HepG2 (cell line): ENCODE results near the gene RAC3. TPM values are rescaled to one million over a fixed set of nuclear protein-coding genes. Genes with fewer than 3 reads are reported as not detected.

Source experiments
- DPF2 ChIP-seq: sonication (generic); formaldehyde crosslinking; IDR thresholded peaks from 2 replicates; pipeline ENCODE4 v1.4.0; 2020; ENCODE audit warnings: mild to moderate bottlenecking, low read depth, missing genetic modification reagents, borderline replicate concordance
- IRX3 ChIP-seq: sonication (generic); formaldehyde crosslinking; IDR thresholded peaks from 2 replicates; pipeline ENCODE4 v1.8.1; 2023; ENCODE audit warnings: mild to moderate bottlenecking, low read depth, missing genetic modification reagents, borderline replicate concordance
- MIER3 ChIP-seq: IDR thresholded peaks from 2 replicates; pipeline ENCODE4 v1.6.1; 2016; ENCODE audit warnings: missing compliant biosample characterization, borderline replicate concordance
- RBM39 ChIP-seq: fragments of 200-400 bp; formaldehyde crosslinking; IDR thresholded peaks from one replicate; pipeline ENCODE4 v1.6.1; 2018; ENCODE audit warnings: antibody characterized with exemption, mild to moderate bottlenecking, low read depth, low read length; ENCODE audit not compliant: poor library complexity, severe bottlenecking
- RXRB ChIP-seq: IDR thresholded peaks from 2 replicates; pipeline ENCODE4 v1.6.1; 2016; ENCODE audit warnings: borderline replicate concordance, missing genetic modification reagents, missing compliant biosample characterization
- SNAPC2 ChIP-seq: sonication (generic); formaldehyde crosslinking; IDR thresholded peaks from 2 replicates; pipeline ENCODE4 v1.8.1; 2022; ENCODE audit warnings: mild to moderate bottlenecking, missing genetic modification reagents
- ZFP36L1 ChIP-seq: sonication (generic); formaldehyde crosslinking; IDR thresholded peaks from 2 replicates; pipeline ENCODE4 v1.8.0; 2022; ENCODE audit warnings: mild to moderate bottlenecking, missing genetic modification reagents, moderate library complexity
- ZFP41 ChIP-seq: sonication (generic); formaldehyde crosslinking; IDR thresholded peaks from 2 replicates; pipeline ENCODE4 v1.4.0; 2020; ENCODE audit warnings: mild to moderate bottlenecking, missing genetic modification reagents, borderline replicate concordance
- ZNF34 ChIP-seq: sonication (generic); formaldehyde crosslinking; IDR thresholded peaks from 2 replicates; pipeline ENCODE4 v1.4.0; 2020; ENCODE audit warnings: mild to moderate bottlenecking, missing genetic modification reagents, borderline replicate concordance
- ZNF432 ChIP-seq: sonication (generic); formaldehyde crosslinking; IDR thresholded peaks from 2 replicates; pipeline ENCODE4 v1.5.0; 2020; ENCODE audit warnings: missing genetic modification reagents, mild to moderate bottlenecking, borderline replicate concordance
- ZNF556 ChIP-seq: sonication (generic); formaldehyde crosslinking; IDR thresholded peaks from 2 replicates; pipeline ENCODE4 v1.4.0; 2020; ENCODE audit warnings: mild to moderate bottlenecking, missing genetic modification reagents, borderline replicate concordance
- polyA plus RNA-seq, 8 experiments: library from polyadenylated mRNA; depleted of rRNA in 3 of 8; stranded (reverse) in 7 of 8; unstranded in 1 of 8; fragments of >200 nt; fragmentation: Illumina TruSeq in 4 of 8; extraction: Trizol in 4 of 8; gene quantifications; 2 replicates each; pipeline versions ENCODE4 v1.2.1 to v1.2.3, GENCODE V29; 2011 to 2016; ENCODE audit warnings: low read depth in 4 of 8, missing spikeins in 1 of 8, mixed read lengths in 1 of 8; ENCODE audit not compliant: insufficient read depth in 1 of 8
- total RNA-seq, 5 experiments: library from RNA; depleted of rRNA; stranded (reverse); fragments of >200 nt; fragmentation: Illumina TruSeq; extraction: Trizol; gene quantifications; 2 replicates each; pipeline ENCODE4 v1.2.3, GENCODE V29; 2016; ENCODE audit warnings: low read depth in 1 of 5
- TF ChIP-seq, protein P1 (sequence below): sonication (generic); formaldehyde crosslinking; IDR thresholded peaks from 2 replicates; pipeline ENCODE4 v1.9.0; 2021; ENCODE audit warnings: missing genetic modification reagents, borderline replicate concordance
- TF ChIP-seq, protein P2 (sequence below), 2 experiments: sonication (generic) in 1 of 2; formaldehyde crosslinking in 1 of 2; IDR thresholded peaks; 2 replicates each; pipeline versions ENCODE4 v1.4.0 to v1.6.1; 2016 to 2020; ENCODE audit warnings: borderline replicate concordance in 1 of 2, low read depth in 1 of 2, mild to moderate bottlenecking in 1 of 2, missing genetic modification reagents in 1 of 2
- TF ChIP-seq, protein P3 (sequence below): IDR thresholded peaks from 2 replicates; pipeline ENCODE4 v1.6.1; 2016; ENCODE audit warnings: low read depth, missing genetic modification reagents, missing compliant biosample characterization
- TF ChIP-seq, protein P4 (sequence below): sonication (generic); formaldehyde crosslinking; IDR thresholded peaks from 2 replicates; pipeline ENCODE4 v1.4.0; 2020; ENCODE audit warnings: mild to moderate bottlenecking, missing genetic modification reagents

RAC3 gene
- total and polyA plus RNA-seq, 2 of the 13 experiments (the other 11 are each of a cell fraction or from before 2014, with no cell fraction given) = 10.5 to 21.3 TPM

DNA sequence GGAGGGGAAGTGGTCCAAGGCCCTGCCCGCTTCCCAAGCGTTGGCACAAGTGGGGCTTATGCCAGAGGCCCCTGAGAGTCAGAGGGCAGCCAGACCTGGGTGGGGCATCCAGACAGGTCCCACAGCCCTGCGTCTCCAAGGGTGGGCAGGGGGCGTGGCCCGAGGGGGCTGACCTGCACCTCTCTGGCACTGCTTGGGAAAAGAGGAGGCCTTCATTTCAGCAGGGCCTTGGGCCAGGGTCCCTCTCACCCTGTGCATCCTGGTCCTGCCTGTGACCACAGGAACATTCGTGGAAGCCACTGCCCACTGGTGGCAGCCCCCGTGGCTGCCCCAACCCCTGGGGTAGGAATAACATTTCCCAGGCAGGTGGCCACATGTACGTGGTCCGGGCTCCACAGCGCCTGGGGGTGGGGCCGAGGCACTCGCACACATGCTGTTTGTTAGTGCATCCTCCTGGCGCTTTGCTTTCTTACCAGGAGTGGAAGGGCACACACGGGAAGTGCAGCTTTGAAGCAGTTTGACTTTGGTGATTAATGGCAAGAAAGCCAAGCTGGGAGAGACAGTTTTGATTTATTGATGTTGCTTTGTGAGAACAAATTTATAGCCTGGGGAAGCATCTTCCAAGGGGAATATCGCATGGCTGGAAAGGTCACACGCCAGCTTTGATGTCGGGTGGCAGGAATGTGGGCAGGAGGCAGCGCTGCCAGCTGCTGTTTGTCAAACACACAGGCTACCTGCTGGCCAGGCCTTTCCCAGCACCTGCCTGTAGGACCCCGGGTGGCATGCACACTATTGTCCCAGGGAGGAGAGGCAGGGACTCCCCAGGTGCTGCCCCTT is 13.1 kb upstream of the RAC3 start (continued):
- TF ChIP-seq, protein P1, sequence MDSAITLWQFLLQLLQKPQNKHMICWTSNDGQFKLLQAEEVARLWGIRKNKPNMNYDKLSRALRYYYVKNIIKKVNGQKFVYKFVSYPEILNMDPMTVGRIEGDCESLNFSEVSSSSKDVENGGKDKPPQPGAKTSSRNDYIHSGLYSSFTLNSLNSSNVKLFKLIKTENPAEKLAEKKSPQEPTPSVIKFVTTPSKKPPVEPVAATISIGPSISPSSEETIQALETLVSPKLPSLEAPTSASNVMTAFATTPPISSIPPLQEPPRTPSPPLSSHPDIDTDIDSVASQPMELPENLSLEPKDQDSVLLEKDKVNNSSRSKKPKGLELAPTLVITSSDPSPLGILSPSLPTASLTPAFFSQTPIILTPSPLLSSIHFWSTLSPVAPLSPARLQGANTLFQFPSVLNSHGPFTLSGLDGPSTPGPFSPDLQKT (CRISPR knock-in tag) = no peak
- TF ChIP-seq ZNF34 (CRISPR knock-in tag) (no peak), SNAPC2 (no peak), ZNF432 (no peak), RBM39 (peak; percentile 73), DPF2 (CRISPR knock-in tag) (no peak), RXRB (CRISPR knock-in tag) (no peak), IRX3 (CRISPR knock-in tag) (no peak), MIER3 (CRISPR knock-in tag) (no peak), ZFP36L1 (CRISPR knock-in tag) (no peak), ZFP41 (CRISPR knock-in tag) (no peak), ZNF556 (no peak)
- TF ChIP-seq, protein P2, sequence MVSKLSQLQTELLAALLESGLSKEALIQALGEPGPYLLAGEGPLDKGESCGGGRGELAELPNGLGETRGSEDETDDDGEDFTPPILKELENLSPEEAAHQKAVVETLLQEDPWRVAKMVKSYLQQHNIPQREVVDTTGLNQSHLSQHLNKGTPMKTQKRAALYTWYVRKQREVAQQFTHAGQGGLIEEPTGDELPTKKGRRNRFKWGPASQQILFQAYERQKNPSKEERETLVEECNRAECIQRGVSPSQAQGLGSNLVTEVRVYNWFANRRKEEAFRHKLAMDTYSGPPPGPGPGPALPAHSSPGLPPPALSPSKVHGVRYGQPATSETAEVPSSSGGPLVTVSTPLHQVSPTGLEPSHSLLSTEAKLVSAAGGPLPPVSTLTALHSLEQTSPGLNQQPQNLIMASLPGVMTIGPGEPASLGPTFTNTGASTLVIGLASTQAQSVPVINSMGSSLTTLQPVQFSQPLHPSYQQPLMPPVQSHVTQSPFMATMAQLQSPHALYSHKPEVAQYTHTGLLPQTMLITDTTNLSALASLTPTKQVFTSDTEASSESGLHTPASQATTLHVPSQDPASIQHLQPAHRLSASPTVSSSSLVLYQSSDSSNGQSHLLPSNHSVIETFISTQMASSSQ (IDR thresholded peaks at IDR 0.05; ENCODE audit: low read depth) = no peak
- TF ChIP-seq, protein P2 (CRISPR knock-in tag; IDR thresholded peaks at IDR 0.05; ENCODE audit: borderline replicate concordance) = no peak
- TF ChIP-seq, protein P3, sequence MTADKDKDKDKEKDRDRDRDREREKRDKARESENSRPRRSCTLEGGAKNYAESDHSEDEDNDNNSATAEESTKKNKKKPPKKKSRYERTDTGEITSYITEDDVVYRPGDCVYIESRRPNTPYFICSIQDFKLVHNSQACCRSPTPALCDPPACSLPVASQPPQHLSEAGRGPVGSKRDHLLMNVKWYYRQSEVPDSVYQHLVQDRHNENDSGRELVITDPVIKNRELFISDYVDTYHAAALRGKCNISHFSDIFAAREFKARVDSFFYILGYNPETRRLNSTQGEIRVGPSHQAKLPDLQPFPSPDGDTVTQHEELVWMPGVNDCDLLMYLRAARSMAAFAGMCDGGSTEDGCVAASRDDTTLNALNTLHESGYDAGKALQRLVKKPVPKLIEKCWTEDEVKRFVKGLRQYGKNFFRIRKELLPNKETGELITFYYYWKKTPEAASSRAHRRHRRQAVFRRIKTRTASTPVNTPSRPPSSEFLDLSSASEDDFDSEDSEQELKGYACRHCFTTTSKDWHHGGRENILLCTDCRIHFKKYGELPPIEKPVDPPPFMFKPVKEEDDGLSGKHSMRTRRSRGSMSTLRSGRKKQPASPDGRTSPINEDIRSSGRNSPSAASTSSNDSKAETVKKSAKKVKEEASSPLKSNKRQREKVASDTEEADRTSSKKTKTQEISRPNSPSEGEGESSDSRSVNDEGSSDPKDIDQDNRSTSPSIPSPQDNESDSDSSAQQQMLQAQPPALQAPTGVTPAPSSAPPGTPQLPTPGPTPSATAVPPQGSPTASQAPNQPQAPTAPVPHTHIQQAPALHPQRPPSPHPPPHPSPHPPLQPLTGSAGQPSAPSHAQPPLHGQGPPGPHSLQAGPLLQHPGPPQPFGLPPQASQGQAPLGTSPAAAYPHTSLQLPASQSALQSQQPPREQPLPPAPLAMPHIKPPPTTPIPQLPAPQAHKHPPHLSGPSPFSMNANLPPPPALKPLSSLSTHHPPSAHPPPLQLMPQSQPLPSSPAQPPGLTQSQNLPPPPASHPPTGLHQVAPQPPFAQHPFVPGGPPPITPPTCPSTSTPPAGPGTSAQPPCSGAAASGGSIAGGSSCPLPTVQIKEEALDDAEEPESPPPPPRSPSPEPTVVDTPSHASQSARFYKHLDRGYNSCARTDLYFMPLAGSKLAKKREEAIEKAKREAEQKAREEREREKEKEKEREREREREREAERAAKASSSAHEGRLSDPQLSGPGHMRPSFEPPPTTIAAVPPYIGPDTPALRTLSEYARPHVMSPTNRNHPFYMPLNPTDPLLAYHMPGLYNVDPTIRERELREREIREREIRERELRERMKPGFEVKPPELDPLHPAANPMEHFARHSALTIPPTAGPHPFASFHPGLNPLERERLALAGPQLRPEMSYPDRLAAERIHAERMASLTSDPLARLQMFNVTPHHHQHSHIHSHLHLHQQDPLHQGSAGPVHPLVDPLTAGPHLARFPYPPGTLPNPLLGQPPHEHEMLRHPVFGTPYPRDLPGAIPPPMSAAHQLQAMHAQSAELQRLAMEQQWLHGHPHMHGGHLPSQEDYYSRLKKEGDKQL = no peak
- TF ChIP-seq, protein P4, sequence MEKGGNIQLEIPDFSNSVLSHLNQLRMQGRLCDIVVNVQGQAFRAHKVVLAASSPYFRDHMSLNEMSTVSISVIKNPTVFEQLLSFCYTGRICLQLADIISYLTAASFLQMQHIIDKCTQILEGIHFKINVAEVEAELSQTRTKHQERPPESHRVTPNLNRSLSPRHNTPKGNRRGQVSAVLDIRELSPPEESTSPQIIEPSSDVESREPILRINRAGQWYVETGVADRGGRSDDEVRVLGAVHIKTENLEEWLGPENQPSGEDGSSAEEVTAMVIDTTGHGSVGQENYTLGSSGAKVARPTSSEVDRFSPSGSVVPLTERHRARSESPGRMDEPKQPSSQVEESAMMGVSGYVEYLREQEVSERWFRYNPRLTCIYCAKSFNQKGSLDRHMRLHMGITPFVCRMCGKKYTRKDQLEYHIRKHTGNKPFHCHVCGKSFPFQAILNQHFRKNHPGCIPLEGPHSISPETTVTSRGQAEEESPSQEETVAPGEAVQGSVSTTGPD (CRISPR knock-in tag) = no peak
